PC-3 (cell line): ENCODE results near the gene UBAC2. TPM values are rescaled to one million over a fixed set of nuclear protein-coding genes. Genes with fewer than 3 reads are reported as not detected.

Experiments
- ATAC-seq: fragments of 200-7000 bp; cut with Tn5 transposase; 2 replicates; pipeline ENCODE4 v1.9.1; 2020; ENCODE audit warnings: mild to moderate bottlenecking, moderate library complexity
- BruUV-seq: library from RNA; stranded (reverse); fragments of 400-500 nt; replicated peaks from 2 replicates; lab custom pipeline; 2021; lab: Mats Ljungman, UMichigan
- CTCF ChIA-PET: fragments of 300-600 bp; sonication (Branson Sonifier 250); formaldehyde crosslinking; loops from one replicate; lab custom pipeline; 2022; ENCODE audit warnings: antibody characterized with exemption; lab: Charles Lee
- POLR2A ChIA-PET: fragments of 300-600 bp; sonication (Branson Sonifier 250); formaldehyde crosslinking; loops from one replicate; lab custom pipeline; 2022; ENCODE audit warnings: antibody characterized with exemption; ENCODE audit not compliant: unreplicated experiment; lab: Charles Lee
- DNase-seq: peaks from one replicate; pipeline ENCODE4 v3.0.0-alpha.2; 2015
- H2AFZ ChIP-seq: fragments of 300-600 bp; sonication (generic); 2 replicates; pipeline ENCODE4 v1.6.0; 2016; ENCODE audit warnings: antibody characterized with exemption, low read length
- H3F3A ChIP-seq: fragments of 300-600 bp; sonication (generic); one replicate; pipeline ENCODE4 v1.6.0; 2017; ENCODE audit warnings: antibody characterized with exemption, low read length, control low read depth, mild to moderate bottlenecking; ENCODE audit not compliant: unreplicated experiment
- H3K27ac ChIP-seq: fragments of 300-600 bp; sonication (generic); 2 replicates; pipeline ENCODE4 v1.5.1; 2016; ENCODE audit warnings: mild to moderate bottlenecking, low read length
- H3K27me3 ChIP-seq: fragments of 300-600 bp; sonication (generic); 2 replicates; pipeline ENCODE4 v1.6.1; 2016; ENCODE audit warnings: low read length, mixed read lengths
- H3K36me3 ChIP-seq: fragments of 300-600 bp; sonication (generic); 2 replicates; pipeline ENCODE4 v1.6.1; 2016; ENCODE audit warnings: low read depth, mixed run types, low read length, mixed read lengths
- H3K4me1 ChIP-seq: fragments of 300-600 bp; sonication (generic); 2 replicates; pipeline ENCODE4 v1.5.1; 2016; ENCODE audit warnings: low read length; ENCODE audit not compliant: insufficient read depth
- H3K4me2 ChIP-seq: fragments of 300-600 bp; sonication (generic); 2 replicates; pipeline ENCODE4 v1.6.0; 2016; ENCODE audit warnings: low read length
- H3K4me3 ChIP-seq: fragments of 300-600 bp; sonication (generic); 2 replicates; pipeline ENCODE4 v1.5.1; 2016; ENCODE audit warnings: mild to moderate bottlenecking, low read length, mixed read lengths
- H3K79me2 ChIP-seq: fragments of 300-600 bp; sonication (generic); 2 replicates; pipeline ENCODE4 v1.6.1; 2017; ENCODE audit warnings: low read length, mixed read lengths
- H3K9ac ChIP-seq: fragments of 300-600 bp; sonication (generic); 2 replicates; pipeline ENCODE4 v1.6.0; 2016; ENCODE audit warnings: mild to moderate bottlenecking, low read length
- H3K9me2 ChIP-seq: fragments of 300-600 bp; sonication (generic); replicated peaks from 2 replicates; pipeline ENCODE4 v1.6.1; 2016; ENCODE audit warnings: mixed run types, low read length, mixed read lengths
- H3K9me3 ChIP-seq: fragments of 300-600 bp; sonication (generic); 2 replicates; pipeline ENCODE4 v1.6.1; 2016; ENCODE audit warnings: low read length, mixed read lengths
- H4K20me1 ChIP-seq: fragments of 300-600 bp; sonication (generic); 2 replicates; pipeline ENCODE4 v1.6.1; 2016; ENCODE audit warnings: low read length, mixed read lengths
- CTCF ChIP-seq: fragments of 300-600 bp; sonication (generic); conservative IDR thresholded peaks from 2 replicates; pipeline ENCODE4 v1.5.1; 2017; ENCODE audit warnings: antibody characterized with exemption, low read depth, mild to moderate bottlenecking, low read length
- EZH2 ChIP-seq: fragments of 300-600 bp; sonication (generic); IDR thresholded peaks from one replicate; pipeline ENCODE4 v1.6.1; 2017; ENCODE audit warnings: antibody characterized with exemption, mild to moderate bottlenecking, low read length; ENCODE audit not compliant: unreplicated experiment
- EZH2phosphoT487 ChIP-seq: fragments of 300-600 bp; sonication (generic); IDR thresholded peaks from 2 replicates; pipeline ENCODE4 v1.6.1; 2018; ENCODE audit warnings: mild to moderate bottlenecking, antibody characterized with exemption, low read length, borderline replicate concordance
- intact Hi-C: fragments of 100-400 bp; cut with micrococcal nuclease; formaldehyde crosslinking; loops from 2 replicates; pipeline ENCODE4 v1.9.0; 2023
- total RNA-seq: library from RNA; depleted of rRNA; stranded (reverse); fragments of >200 nt; gene quantifications from 2 replicates; pipeline ENCODE4 v1.2.3, GENCODE V29; 2014

UBAC2 gene
- total RNA-seq, 1 experiment from 2014 or later = 34.5 TPM

DNA sequence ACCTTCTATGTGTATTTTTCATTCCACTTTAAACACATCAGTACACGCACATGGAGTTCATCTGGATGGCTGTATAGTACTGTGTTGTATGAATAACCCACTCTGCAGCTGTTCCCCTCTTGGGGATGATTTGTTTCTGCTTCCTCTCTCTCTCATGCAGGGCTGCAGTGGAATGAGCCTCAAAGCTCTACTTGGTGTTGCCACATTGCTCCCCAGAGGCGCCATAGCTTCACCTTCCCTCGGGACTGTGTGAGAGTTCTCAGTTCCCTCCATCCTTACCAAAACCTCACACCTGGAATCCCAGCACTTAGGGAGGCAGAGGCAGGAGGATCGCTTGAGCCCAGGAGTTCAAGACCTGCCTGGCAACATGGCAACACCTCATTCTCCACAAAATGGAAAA, 134.9 kb downstream of the UBAC2 start:
- POLR2A ChIA-PET = no interaction called here

GRCh38 chr13:99339230-99339721, 138.6 kb downstream of the UBAC2 start:
- Histone ChIP-seq H3K4me2 (no peak overlapping the region), H4K20me1 (no peaks in the 10 kb centered on the region), H3K9ac (no peak overlapping the region), H3K27ac (no peak overlapping the region), H3K9me2 (no peaks in the 10 kb centered on the region), H2AFZ (no peak overlapping the region), H3K4me3 (no peak overlapping the region), H3K36me3 (peaks cover 3% of the 10 kb centered on the region; the same call in 1 of the 2 replicates), H3K4me1 (no peaks in the 10 kb centered on the region), H3K79me2 (no peaks in the 10 kb centered on the region), H3K27me3 (no peaks in the 10 kb centered on the region), H3F3A (no peaks in the 10 kb centered on the region), H3K9me3 (no peaks in the 10 kb centered on the region)
- intact Hi-C loops = no loop called here
- POLR2A ChIA-PET = no interaction called here
- DNase-seq (no peak), ATAC-seq (no peak)
- CTCF ChIA-PET = no interaction called here
- no TSS peak for BruUV-seq
- TF ChIP-seq CTCF (no peak), EZH2phosphoT487 (no peak), EZH2 (no peak)

More for the DNA sequence above, 134.9 kb downstream of the UBAC2 start:
- Histone ChIP-seq H3K4me1 (peaks cover 20% of the 10 kb centered on the region), H2AFZ (no peak overlapping the region), H3K27ac (no peak overlapping the region), H3K36me3 (0 out of 2 replicates have a peak, but pooled peaks cover 3% of the 10 kb centered on the region), H3F3A (no peaks in the 10 kb centered on the region), H3K4me2 (no peak overlapping the region), H3K9me2 (no peaks in the 10 kb centered on the region), H3K27me3 (no peaks in the 10 kb centered on the region), H3K9me3 (no peaks in the 10 kb centered on the region), H3K4me3 (no peak overlapping the region), H4K20me1 (peaks cover 6% of the 10 kb centered on the region; the same call in 1 of the 2 replicates), H3K9ac (no peak overlapping the region), H3K79me2 (no peaks in the 10 kb centered on the region)
- no TSS peak for BruUV-seq
- CTCF ChIA-PET = no interaction called here
- no peak for DNase-seq
- intact Hi-C loops = no loop called here
- TF ChIP-seq CTCF (no peak), EZH2 (no peak), EZH2phosphoT487 (no peak)
- no peak for ATAC-seq

DNA sequence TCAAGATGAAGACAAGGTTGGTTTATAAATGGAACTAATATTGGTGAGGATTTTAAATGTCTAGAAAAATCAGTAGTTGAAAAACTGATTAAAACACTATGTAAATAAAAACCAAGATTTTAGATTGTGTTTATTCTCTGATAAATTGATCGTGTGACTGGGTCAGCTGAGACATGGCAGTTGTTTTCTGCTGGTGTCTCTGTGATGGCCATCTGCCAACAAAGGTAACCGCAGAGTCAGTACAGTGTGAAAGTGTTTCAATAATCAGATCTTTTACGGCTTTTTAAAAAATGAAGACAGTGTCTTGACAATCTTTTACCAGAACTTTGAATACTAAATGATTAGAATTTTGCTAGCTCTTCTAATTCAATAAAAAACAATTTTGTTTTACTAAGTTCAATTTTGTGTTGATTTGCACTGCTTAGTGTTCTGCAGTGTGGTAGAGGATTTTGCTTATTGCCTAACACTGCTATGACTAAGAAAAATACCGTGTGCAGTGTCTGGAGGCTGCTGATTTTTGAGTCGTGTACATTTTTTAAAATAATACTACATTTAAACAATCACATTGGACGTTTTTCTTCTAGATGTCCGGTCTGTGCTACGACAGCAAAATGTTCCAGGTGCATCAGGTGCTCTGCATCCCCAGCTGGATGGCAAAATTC, 139.2 kb downstream of the UBAC2 start:
- no TSS peak for BruUV-seq
- no peak for DNase-seq
- H3K27me3 ChIP-seq = no peaks in the 10 kb centered on the region
- no peak overlapping the region for H3K4me2 ChIP-seq
- ATAC-seq = no peak
- H2AFZ ChIP-seq = no peak overlapping the region
- no peak overlapping the region for H3K4me3 ChIP-seq
- no peaks in the 10 kb centered on the region for H3K9me3 ChIP-seq
- intact Hi-C loops = no loop called here
- no peaks in the 10 kb centered on the region for H3K9me2 ChIP-seq
- POLR2A ChIA-PET = no interaction called here
- TF ChIP-seq EZH2 (no peak), EZH2phosphoT487 (no peak), CTCF (no peak)
- H4K20me1 ChIP-seq = no peaks in the 10 kb centered on the region
- no peak overlapping the region for H3K9ac ChIP-seq
- peaks cover 3% of the 10 kb centered on the region; the same call in 1 of the 2 replicates for H3K36me3 ChIP-seq
- H3K4me1 ChIP-seq = no peaks in the 10 kb centered on the region
- CTCF ChIA-PET = no interaction called here
- H3F3A ChIP-seq = no peaks in the 10 kb centered on the region
- no peak overlapping the region for H3K27ac ChIP-seq
- no peaks in the 10 kb centered on the region for H3K79me2 ChIP-seq
